GM19455 (cell line): ENCODE results near the gene COL11A1.

Source experiments
- ATAC-seq: cut with Tn5 transposase; IDR thresholded peaks from one replicate; pipeline ENCODE4 v1.9.1; 2021; ENCODE audit not compliant: unreplicated experiment

Gene COL11A1

DNA sequence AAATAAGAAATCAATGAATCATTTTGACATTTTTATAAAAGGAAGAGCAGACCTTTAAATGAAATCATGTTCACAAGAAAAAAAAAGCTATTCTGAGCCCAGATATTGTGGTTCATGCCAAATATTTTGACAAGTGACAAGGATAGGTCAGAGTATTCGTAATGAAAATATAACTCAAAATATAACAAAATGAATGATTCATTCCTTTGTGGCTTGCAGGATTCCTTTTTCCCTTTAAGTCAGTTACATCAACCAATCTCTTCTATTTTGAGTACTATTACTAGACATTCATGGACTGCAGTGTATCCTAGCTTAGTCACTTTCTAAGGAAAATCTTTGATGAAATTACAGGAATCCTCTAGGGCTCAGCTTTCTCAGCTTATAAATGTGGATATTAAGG is 188.7 kb downstream of the COL11A1 start:
- ATAC-seq: no peak

DNA sequence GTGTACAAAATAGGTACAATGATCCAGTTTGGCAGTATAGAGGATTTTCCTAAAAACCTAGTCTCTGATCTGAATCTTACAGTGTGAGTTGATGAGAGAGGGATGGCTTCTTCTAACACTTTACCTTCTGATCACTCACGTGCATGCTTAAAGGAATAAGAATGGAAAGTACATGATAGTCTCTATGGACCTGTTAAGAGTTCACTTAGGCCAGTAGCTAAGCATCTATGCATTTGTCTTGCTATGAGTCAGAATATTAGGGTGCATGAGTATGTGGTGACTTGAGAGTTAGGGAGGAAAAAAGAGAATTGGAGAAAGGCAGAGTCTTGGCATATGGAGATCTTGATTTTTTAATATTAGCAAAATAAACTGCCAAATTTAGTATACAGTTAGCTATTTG is 206.3 kb downstream of the COL11A1 start:
- ATAC-seq: no peak

DNA sequence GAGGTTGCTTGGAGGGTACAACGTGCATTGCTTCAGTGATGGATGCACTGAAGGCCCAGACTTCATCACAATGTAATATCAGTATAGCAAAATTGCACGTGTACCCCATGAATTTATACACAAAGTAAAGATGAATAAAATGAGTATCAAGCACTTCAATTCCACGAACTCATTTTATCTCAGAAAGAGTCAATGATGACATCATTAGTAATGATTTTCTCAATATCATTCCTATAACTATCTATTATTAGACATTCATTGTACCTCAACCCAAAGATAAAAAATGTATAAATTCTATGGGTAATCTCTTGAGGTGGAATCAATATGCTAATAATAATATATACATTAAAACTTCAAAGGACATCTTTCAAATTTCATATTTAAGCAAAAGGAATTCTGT is 208.4 kb downstream of the COL11A1 start:
- no peak for ATAC-seq

DNA sequence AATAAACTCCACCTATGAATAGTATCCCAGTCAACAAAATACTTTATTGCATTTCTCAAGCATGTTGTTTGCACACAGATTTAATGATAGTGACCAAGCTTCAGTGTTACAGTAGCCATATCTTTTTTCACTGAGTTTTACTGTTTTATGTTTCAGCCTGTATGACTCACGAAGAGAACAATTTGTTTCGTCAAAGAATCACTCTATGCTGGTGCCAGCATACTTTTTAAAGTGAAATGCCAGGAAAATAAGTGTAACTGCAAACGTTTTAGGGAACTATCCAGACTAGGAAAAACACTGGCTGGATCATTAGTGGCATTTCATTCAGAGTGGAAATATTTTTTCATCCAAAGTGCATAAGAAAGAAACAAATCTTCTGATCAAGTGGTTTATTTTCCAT is 210.8 kb downstream of the COL11A1 start:
- no peak for ATAC-seq

DNA sequence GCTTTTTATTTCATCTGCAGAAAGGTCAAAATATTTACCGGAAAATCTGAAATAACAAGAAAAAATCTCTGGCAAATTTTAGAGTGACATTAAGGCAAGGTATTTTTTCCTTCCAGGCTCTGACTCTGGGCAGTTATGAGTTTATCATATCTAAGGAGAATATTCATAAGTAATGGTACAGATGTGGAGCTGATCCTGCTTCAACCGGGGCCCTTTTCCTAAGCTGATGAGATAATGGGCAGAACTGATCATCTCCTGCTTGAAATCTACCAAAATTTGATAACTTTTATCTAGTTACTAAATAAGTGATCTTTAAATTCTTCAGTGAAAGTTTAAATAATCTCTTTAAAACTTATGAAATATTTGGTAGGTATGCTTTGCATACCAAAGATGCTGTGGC is 211.6 kb downstream of the COL11A1 start:
- no peak for ATAC-seq

DNA sequence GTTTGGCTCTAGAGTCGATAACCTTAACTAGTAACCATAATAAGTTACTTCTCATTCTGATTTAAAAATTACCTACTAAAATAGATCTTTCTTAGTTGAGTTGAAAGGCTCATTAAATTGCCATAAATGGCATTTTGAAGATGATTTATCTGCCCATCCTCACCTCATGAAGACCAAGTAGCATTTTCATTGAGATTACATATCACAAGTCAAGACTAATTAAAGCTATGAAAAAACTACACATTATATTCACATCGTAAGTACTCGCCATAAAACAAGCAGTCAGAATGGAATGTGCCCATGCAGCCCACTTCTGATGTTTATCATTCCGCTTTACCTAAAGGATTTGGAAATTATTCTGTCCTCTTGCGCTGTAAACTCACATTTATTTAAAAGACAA is 212.0 kb downstream of the COL11A1 start:
- no peak for ATAC-seq

DNA sequence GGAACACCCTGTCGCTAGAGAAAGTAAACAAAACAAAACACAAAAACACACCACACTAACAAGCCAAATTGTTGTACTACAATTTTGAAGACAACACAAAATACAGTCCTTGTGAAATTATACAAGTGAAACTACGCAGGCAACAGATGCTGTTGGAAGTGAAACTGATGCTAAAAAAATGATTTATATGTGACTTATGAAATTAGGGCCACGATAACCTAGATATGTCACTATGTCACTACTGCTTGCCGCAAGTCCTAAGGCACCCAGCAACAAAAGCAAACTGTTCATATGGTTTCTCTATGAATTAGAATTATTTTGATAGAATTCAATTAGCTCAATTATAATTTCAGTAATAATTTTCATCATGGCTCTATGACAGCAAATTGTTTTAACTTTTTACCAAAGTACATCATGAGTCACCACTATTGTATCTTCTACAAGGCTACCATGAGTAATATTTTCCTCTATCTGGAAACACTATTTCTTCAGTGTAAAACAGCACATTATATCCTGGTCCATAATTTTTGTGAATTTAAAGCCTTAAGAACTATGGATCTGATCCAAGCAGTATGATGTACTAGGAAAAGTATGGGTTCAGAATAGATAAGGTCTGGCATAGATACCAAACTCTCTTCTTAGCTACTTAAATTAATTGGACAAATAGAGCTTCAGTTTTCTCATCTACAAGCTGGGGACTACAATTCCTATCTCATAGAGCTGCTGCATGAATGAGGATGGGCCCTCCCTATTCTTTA is 216.3 kb downstream of the COL11A1 start:
- ATAC-seq: no peak

DNA sequence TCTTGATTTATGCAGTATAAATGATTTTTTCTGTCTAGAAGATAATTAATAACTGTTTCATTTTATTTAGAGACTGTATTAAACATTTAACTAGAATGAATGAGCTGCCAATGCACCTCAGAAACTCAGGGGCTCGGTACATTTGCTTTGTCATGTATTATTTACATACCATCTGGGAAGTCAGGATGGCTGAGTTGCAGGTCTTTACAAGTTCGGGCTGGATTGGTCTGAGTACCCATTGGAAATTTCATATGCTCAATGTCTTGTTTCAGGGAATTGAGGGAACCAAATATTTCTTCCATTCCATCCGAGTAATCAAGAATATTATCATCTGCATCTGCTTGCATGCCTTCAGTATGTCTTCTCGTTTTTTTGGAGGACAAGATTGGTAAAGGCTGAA is 221.7 kb downstream of the COL11A1 start:
- no peak for ATAC-seq

DNA sequence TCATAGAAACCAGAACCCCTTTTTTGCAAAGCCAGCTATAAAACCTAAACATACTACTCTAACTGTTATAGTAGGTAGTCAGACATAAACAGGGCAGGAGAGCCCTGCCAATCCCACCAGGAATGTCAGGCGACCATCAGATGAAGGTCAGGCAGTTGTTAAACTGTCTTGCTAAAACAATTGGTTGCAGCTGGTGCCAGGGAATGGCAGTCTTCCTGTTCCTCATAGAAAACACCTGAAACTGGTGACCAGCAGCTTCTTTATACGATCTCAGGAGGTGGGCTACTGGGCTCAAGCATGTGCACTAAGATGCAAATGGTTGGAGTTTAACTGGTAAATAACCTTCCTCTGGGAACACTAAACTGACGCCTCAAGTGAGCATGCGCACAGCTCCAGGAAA is 224.1 kb downstream of the COL11A1 start:
- no peak for ATAC-seq

DNA sequence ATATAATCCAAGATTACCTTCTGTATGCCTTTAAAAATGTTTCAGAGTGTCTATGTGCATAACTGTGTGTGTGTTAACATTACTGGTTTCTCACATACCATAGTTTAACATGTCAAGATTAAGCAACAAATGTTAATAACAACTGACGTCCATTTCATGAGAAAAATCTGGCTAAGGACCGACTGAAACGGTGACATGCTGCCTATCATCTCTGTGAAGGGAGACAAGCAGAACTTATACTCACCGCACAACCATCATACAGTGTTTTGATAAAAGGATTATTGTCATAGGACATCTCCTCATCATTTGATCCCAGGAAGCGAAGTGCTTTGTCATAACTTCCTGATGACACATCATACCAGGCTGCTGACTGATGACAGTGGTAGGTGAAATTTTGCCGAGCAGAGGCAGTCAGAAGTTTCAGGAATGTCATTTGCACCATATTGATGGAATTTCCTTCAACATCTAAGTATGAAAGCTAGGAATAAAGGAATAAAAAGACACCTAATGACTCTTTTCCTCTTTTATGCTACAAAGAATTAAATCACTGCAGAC is 228.8 kb downstream of the COL11A1 start:
- no peak for ATAC-seq

DNA sequence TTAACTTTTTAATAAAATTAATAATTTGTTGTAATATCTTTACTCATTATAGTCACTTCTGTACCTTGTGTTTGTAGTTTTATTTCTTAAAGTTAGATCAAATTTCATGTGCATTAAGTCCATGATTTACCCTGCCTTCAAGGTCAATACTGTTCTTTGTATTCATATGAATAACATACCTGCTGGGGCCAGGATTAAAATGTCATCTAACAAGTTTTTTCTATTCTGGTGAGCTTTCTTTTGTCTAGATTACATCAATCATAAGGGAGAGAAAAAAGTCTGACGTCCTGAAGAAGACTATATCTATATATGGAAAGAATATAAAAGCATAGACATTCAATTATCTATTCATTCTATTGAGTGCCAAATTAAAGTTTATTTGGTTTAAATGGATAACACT is 232.6 kb downstream of the COL11A1 start:
- no peak for ATAC-seq

DNA sequence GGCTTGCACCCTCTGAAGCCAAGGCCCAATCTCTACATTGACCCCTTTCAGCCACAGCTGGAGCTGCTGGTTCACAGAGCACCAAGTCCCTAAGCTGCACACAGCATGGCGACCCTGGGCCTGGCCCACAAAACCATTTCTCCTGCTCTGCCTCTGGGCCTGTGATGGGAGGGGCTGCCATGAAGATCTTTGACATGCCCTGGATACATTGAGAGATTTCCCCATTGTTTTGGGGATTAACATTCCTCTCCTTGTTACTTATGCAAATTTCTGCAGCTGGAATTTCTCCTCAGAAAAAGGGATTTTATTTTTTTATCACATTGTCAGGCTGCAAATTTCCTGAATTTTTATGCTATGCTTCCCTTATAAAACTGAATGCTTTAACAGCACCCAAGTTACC is 235.8 kb downstream of the COL11A1 start:
- ATAC-seq: no peak

DNA sequence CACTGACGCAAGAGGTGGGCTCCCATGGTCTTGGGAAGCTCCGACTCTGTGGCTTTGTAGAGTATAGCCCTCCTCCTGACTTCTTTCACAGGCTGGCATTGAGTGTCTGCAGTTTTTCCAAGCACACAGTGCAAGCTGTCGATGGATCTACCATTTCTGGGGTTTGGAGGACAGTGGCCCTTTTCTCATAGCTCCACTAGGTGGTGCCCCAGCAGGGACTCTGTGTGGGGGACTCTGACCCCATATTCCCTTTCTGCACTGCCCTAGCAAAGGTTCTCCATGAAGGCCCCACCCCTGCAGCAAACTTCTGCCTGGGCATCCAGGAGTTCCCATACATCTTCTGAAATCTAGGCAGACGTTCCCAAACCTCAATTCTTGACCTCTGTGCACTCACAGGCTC is 236.2 kb downstream of the COL11A1 start:
- no peak for ATAC-seq

DNA sequence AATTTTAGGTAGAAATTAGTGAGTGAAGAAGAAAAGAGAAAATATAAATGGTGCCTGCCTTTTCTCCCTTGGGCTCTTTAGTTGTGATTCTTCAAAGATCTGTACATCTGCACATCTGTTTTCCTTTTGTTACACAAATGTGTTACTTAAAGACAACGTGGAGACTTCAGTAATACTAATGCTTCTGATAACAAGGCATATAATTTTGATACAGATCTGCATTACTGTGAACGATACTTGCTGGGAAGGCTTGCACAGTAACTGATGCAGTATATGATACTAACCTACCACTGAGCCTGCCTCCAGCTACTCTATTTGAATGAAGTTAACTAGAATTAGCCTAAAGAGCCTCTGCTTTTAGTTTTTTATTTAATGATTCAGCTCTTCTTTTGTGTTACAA is 244.6 kb downstream of the COL11A1 start:
- no peak for ATAC-seq

DNA sequence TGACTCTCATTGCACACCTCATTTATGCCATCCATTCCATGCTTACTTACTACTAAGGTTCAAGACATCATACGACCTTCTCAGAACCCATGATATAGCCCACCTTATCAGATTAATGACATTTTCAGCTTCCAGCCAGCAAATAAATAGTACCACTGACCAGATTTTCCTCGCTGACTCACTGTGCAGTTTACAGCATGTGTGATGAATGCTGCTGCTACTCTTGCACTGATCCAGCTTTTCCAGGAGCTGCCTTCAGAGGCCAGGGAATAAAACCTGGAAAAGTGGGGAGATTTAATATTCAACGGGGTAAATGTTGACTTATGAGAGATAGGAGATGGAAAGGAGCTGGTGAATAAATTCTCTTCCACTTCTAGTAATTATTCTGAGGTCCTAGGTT is 247.1 kb downstream of the COL11A1 start:
- ATAC-seq: no peak

DNA sequence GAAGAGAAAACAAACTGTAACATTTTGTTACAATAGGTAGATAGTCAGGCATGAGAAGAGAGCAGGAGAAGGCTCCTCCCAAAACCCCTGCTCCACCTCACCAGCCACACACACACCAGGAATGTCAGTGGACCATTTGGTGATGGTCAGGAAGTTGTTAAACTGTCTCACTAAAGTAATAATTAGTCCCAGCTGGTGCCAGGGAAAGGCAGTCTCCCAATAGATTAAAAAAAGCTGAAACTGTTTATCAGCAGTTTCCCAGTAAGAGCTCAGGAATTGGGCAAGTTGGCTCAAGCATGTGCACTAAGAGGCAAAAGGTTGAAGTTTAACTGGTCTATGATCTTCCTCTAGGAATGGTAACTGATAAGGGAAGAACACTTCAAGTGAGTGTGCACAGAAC is 249.6 kb downstream of the COL11A1 start:
- ATAC-seq: no peak

DNA sequence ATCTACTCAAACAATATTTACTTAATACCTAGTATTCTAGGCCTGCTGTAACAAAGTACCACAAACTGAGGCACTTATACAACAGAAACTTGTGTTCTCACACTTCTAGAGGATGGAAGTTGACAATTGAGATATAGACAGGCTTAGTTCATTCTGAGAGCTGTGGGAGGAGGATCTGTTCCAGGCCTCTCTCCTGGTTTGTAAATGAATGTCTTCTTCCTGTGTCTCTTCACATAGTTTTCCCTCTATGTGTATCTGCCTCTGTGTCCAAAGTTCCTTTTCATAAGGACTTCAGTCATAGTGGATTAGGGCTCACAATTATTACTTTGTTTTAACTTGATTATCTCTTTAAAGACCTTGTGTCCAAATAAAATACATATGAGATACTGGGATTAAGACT is 251.1 kb downstream of the COL11A1 start:
- ATAC-seq: no peak

DNA sequence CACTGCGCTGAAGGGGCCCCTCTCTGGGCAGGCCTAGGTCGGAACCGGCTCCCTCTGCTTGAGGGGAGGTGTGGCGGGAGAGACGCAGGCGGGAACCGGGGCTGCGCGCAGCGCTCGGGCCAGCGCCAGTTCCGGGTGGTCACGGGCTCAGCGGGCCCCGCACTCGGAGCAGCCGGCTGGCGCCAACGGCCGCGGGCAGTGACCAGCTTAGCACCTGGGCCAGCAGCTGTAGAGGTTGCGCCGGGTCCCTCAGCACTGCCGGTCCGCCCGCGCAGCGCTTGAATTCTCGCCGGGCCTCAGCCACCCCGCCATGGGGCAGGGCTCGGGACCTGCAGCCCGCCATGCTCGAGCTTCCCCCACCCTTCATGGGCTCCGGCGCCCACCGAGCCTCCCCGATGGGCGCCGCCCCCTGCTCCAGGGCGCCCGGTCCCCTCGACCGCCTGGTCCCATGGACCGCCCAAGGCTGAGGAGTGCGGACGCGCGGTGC is 254.6 kb downstream of the COL11A1 start:
- ATAC-seq: no peak

DNA sequence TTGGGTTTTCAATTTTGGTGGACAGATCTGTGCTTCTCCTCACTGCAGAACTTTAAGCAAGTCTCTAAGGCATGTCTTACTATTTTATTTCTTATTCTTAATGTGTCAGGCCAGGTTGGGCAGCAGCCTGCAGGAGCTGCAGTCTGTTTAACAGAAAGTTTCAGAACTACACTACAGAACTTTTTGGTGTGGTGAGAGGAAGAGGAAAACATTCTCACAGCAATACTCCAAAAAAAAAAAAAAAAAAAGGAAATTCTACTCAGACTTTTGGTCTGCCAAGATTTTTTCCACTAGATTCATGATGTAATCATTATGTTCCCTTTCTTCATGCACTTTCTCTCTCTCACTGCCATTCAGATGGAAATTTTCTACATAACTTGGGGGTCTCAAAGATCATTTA is 255.2 kb downstream of the COL11A1 start:
- ATAC-seq: no peak

DNA sequence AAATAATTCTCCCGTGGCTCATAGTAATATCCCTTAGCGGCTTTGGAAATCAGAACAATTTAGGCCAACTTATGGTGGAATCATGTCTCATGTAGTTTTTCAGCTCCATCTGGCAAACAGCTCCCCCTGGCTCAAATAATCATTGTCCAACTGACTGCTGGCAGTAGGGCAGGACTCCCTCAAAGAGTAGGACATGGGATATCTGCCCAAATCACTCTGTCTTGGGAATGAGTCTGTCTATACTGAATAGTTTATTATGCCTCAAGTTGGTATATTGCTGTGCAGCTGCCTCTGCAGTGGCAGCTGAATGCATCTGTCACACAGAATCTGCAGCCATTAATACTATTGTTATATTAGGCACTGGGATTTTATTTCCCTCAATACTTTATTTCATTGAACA is 255.7 kb downstream of the COL11A1 start:
- no peak for ATAC-seq

DNA sequence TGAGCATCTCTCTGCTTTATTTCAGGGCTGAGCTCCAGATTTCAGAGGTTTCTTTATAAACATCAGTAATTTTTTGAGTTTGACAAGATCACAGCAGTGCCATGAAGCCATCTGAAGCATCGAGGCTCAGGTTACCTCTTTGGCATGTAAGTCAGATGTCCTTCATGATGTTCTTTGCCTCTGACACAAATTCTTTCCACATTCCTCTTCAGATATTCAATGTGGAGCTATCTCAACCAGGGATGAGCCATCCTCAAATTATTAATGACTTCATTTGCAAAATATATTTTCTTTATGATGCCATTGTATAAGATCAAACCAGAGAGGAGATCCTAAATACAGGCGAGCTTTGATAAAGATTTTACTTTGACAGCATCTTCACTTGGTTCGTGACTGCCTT is 256.7 kb downstream of the COL11A1 start:
- no peak for ATAC-seq

DNA sequence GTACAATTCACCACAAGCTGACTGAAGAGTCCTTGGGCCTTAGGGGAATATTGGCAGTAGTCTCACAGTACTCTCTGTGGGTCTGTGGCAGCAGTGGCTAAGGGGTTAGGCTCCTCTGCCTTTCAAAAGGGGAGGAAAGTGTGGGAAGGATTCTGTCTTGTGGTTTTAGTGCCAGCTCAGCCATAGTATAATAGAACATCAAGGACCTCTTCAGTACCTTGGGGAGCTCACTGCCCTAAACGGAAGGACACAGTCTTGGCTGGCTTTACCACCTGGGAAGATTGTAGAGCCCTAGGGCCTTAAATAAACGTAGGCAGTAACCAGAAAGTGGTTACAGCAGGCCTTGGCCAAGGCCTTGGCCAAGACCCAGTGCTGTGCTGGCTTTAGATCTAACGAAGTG is 265.7 kb downstream of the COL11A1 start:
- no peak for ATAC-seq

DNA sequence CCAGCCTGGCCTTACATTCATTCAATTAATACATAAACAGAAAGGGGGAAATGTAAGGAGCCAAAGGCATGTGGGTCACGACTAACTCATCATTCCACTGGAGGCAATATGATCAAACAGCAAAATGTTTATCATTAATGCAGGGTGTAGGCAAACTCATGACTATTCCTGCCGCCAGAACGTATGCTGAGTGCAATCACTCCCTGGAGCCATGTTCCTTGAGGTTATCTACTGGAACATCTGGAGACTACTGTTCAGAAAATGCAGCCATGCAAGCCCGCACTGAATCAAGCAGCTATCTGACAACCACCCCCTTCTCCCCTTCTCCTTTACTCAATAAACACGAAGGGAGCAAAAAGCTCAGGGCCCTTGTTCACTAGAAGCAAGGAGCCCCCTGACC is 267.6 kb downstream of the COL11A1 start:
- no peak for ATAC-seq
